ENCODE measurements around the gene YARS1. TPM values are rescaled to one million over a fixed set of nuclear protein-coding genes. Genes with fewer than 3 reads are reported as not detected.

YARS1 gene
- total RNA-seq, 4 donors from 2014 or later = 24.8 to 40.0 (median 30.2) TPM

DNA sequence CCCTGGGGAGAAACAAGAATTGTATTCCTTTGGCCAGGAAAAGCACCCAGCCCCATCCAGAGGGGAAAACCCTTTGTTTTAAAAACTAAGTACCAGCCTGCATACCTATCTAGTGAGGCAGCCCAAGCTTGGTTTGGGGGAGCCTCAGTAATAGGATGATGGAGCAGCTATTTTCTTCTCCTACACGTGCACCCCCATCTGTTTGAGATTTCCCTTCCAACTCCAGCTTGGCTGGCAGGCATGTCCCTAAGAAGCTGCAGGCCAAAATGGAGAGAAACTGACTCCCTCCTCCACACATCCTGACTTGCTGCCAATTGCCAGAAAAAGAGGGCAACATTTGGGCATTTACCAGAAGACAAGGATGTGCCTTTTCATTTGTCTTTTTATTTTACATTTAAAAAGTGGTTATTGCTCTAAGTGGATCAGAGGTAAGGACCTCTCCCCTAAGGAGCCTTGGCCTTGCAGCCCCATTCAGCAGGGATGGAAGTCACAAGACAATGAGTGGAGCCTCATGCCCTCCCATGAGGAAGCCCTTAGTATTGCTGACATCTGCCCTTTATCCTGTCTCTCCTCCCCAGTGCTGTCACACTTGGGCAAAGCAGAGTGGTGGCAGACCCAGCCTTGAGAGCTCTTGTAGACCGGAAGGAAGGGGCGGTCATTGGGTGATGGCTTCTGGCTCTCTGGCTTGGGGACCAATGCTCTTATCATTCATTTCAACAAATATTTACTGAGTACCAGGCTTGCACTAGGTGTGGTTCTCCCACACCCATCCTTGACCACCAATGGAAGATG lies 44.9 kb upstream of the YARS1 start:
- 69 to 76% methylated on average over 3 of the region's 3 CpGs for WGBS, 2 donors
- intact Hi-C loops (cut with DNase I; ENCODE audit: low total_unique reads) = loop anchor here (10.0 kb wide), 1 partner anchor 157 kb away; the partner anchor contains the start of gene SYNC
- no peak overlapping the region for H3K4me3 ChIP-seq (ENCODE audit: low read depth, poor library complexity, severe bottlenecking)
- DNase-seq (ENCODE audit: low spot score in 2 of 2) = peak in 1 of 2 donors; percentile 65
- TF ChIP-seq, protein P1, sequence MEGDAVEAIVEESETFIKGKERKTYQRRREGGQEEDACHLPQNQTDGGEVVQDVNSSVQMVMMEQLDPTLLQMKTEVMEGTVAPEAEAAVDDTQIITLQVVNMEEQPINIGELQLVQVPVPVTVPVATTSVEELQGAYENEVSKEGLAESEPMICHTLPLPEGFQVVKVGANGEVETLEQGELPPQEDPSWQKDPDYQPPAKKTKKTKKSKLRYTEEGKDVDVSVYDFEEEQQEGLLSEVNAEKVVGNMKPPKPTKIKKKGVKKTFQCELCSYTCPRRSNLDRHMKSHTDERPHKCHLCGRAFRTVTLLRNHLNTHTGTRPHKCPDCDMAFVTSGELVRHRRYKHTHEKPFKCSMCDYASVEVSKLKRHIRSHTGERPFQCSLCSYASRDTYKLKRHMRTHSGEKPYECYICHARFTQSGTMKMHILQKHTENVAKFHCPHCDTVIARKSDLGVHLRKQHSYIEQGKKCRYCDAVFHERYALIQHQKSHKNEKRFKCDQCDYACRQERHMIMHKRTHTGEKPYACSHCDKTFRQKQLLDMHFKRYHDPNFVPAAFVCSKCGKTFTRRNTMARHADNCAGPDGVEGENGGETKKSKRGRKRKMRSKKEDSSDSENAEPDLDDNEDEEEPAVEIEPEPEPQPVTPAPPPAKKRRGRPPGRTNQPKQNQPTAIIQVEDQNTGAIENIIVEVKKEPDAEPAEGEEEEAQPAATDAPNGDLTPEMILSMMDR (IDR thresholded peaks at IDR 0.05) = no peak
- no peak for TF ChIP-seq POLR2A (IDR thresholded peaks at IDR 0.05)

- no peak for TF ChIP-seq POLR2A (IDR thresholded peaks at IDR 0.05)
- TF ChIP-seq, protein P1 (IDR thresholded peaks at IDR 0.05) = no peak
- no peak for DNase-seq (ENCODE audit: low spot score in 2 of 2)
- no peak overlapping the region for H3K4me3 ChIP-seq (ENCODE audit: low read depth, poor library complexity, severe bottlenecking)
- intact Hi-C loops (cut with DNase I; ENCODE audit: low total_unique reads) = loop anchor here (10.0 kb wide), 1 partner anchor 156 kb away; the partner anchor contains the start of gene SYNC
Observed at GRCh38 chr1:32860566-32860965, 43.4 kb upstream of the YARS1 start.

- peak in 1 of 2 donors; percentile 39 for DNase-seq (ENCODE audit: low spot score in 2 of 2)
- 93 to 96% methylated on average over 2 of the region's 2 CpGs for WGBS, 2 donors
- no peak for TF ChIP-seq POLR2A (IDR thresholded peaks at IDR 0.05)
- TF ChIP-seq, protein P1 (IDR thresholded peaks at IDR 0.05) = no peak
- intact Hi-C loops (cut with DNase I; ENCODE audit: low total_unique reads) = loop anchor here (10.0 kb wide), 1 partner anchor 155 kb away; the partner anchor contains the start of gene SYNC
- no peak overlapping the region for H3K4me3 ChIP-seq (ENCODE audit: low read depth, poor library complexity, severe bottlenecking)
Observed at GRCh38 chr1:32859915-32860314, 42.8 kb upstream of the YARS1 start.

DNA sequence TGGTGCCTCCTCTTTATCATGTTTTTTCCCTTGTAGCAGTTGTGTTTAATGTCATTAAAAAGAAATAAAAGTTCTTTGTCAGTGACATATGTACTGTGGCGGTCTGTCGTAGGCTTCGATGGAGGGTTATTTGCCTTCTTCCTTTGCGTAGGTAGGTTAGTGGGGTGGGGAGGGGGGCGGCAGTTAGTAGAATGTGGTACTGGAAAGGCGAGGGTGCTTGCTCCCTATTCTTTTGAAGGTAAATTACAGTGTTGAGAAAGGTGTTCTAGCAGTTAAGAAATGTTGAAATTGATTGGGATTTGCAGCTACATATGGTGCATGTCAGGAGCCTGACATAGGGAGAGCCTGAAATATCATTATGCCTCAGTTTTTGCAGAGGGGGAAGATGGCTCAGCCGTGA lies 41.6 kb upstream of the YARS1 start:
- DNase-seq (ENCODE audit: low spot score in 2 of 2) = peak in 1 of 2 donors; percentile 2
- intact Hi-C loops (cut with DNase I; ENCODE audit: low total_unique reads) = no loop called here
- WGBS, 2 donors = 90 to 96% methylated on average over 7 of the region's 7 CpGs
- H3K4me3 ChIP-seq (ENCODE audit: low read depth, poor library complexity, severe bottlenecking) = no peak overlapping the region
- TF ChIP-seq POLR2A (IDR thresholded peaks at IDR 0.05) = no peak
- TF ChIP-seq, protein P1 (IDR thresholded peaks at IDR 0.05) = no peak

DNA sequence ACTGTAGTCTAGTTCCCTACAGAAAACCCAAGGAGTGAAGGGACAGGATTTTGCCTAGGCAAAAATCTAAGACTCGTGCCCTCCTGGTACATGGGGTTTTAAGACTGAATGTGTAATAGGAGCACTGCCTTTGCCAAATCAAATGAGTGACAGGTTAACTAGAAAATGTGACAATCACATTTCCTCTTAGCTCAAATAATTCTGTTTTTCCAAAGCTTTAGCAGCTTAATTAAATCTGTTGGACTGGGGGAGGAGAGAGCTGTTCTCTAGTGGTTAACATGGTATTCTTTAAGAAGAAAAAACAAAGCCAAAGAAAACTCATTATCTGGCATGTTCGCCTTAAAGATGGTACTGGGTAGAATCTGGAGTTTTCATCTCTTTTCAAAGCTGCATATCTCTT lies 41.0 kb upstream of the YARS1 start:
- WGBS, 2 donors = 96 to 100% methylated on average over 2 of the region's 2 CpGs
- no peak overlapping the region for H3K4me3 ChIP-seq (ENCODE audit: low read depth, poor library complexity, severe bottlenecking)
- intact Hi-C loops (cut with DNase I; ENCODE audit: low total_unique reads) = no loop called here
- TF ChIP-seq POLR2A (IDR thresholded peaks at IDR 0.05) = no peak
- TF ChIP-seq, protein P1 (IDR thresholded peaks at IDR 0.05) = no peak
- no peak for DNase-seq (ENCODE audit: low spot score in 2 of 2)

All from lower leg skin (tissue), 4 donors.